Uterus (tissue), 4 donors: ENCODE data around the gene ALDH3B1. TPM values are rescaled to one million over a fixed set of nuclear protein-coding genes. Genes with fewer than 3 reads are reported as not detected.

Experiments used
- DNase-seq, 2 donors: peaks; one replicate each; pipeline ENCODE4 v3.0.0-alpha.2; 2019 to 2020
- H3K27ac ChIP-seq, 2 donors: fragments of 200-600 bp; sonication (generic); 1 replicate in 1 of 2; 2 replicates in 1 of 2; pipeline ENCODE4 v1.5.1; 2016 to 2018
- H3K27me3 ChIP-seq, 2 donors: fragments of 200-600 bp; sonication (generic); one replicate each; pipeline ENCODE4 v1.5.1; 2018 to 2019; ENCODE audit warnings: control low read depth in 1 of 2
- H3K36me3 ChIP-seq, 2 donors: fragments of 200-600 bp; sonication (generic); one replicate each; pipeline ENCODE4 v1.5.1; 2019; ENCODE audit warnings: control low read depth in 1 of 2
- H3K4me1 ChIP-seq, 2 donors: fragments of 200-600 bp; sonication (generic); one replicate each; pipeline ENCODE4 v1.5.1; 2018 to 2019; ENCODE audit warnings: control low read depth in 1 of 2
- H3K4me3 ChIP-seq, 2 donors: fragments of 200-600 bp; sonication (generic); 1 replicate in 1 of 2; 2 replicates in 1 of 2; pipeline ENCODE4 v1.5.1; 2018 to 2019; ENCODE audit warnings: mild to moderate bottlenecking in 1 of 2
- H3K9me3 ChIP-seq, 2 donors: fragments of 200-600 bp; sonication (generic); one replicate each; pipeline ENCODE4 v1.5.1; 2019; ENCODE audit warnings: control low read depth in 1 of 2
- POLR2A ChIP-seq, 2 donors: fragments of 450-650 bp; IDR thresholded peaks; one replicate each; pipeline ENCODE4 v1.6.1; 2016; ENCODE audit warnings: antibody characterized with exemption in 2 of 2, mild to moderate bottlenecking in 1 of 2, moderate library complexity in 1 of 2
- intact Hi-C: fragments of 100-400 bp; cut with DNase I; formaldehyde crosslinking; loops from one replicate; pipeline ENCODE4 v1.15.1; 2023; ENCODE audit warnings: low total_unique reads
- total RNA-seq, 4 donors: library from RNA; depleted of rRNA in 3 of 4; stranded (reverse); fragments of >200 nt in 3 of 4; gene quantifications; one replicate each; pipeline versions ENCODE4 v1.1.0 to v1.2.4, GENCODE V29; 2014 to 2023
- TF ChIP-seq, protein P1 (sequence below), 4 experiments: fragments of 200-600 bp in 2 of 4; fragments of 450-650 bp in 2 of 4; sonication (generic) in 2 of 4; IDR thresholded peaks; one replicate each; pipeline ENCODE4 v1.5.1; 2016 to 2019; ENCODE audit warnings: antibody characterized with exemption in 4 of 4, mild to moderate bottlenecking in 2 of 4, moderate library complexity in 1 of 4
- donor health status: DM: yes; HTN: yes; CAD: no.

ALDH3B1 gene
- total RNA-seq, 4 donors from 2014 or later = 2.3 to 5.7 (median 4.0) TPM

DNA sequence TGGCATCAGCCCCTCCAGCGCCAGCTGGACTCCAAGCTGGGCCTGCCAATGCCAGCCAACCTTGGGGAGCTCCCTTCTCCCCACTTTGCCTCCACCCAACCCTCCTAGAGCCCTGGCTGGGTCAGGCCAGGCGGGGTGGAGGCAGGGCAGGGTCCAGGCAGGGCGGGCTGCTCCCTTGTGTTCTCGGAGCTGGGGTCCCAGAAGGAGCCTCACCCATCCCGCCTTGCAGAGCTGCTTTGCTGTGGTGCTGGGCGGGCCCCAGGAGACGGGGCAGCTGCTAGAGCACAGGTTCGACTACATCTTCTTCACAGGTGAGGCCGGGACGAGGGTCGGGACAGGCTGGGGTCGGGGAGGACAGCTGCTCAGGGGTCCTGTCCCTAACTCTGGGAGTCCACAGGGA lies 9.4 kb downstream of the ALDH3B1 start:
- H3K9me3 ChIP-seq = no peaks in the 10 kb centered on the region
- DNase-seq = no peak
- intact Hi-C loops = no loop called here
- no peak overlapping the region for H3K27ac ChIP-seq
- H3K4me1 ChIP-seq = peaks cover 0 to 2% of the 10 kb centered on the region in 2 donors
- TF ChIP-seq, protein P1, sequence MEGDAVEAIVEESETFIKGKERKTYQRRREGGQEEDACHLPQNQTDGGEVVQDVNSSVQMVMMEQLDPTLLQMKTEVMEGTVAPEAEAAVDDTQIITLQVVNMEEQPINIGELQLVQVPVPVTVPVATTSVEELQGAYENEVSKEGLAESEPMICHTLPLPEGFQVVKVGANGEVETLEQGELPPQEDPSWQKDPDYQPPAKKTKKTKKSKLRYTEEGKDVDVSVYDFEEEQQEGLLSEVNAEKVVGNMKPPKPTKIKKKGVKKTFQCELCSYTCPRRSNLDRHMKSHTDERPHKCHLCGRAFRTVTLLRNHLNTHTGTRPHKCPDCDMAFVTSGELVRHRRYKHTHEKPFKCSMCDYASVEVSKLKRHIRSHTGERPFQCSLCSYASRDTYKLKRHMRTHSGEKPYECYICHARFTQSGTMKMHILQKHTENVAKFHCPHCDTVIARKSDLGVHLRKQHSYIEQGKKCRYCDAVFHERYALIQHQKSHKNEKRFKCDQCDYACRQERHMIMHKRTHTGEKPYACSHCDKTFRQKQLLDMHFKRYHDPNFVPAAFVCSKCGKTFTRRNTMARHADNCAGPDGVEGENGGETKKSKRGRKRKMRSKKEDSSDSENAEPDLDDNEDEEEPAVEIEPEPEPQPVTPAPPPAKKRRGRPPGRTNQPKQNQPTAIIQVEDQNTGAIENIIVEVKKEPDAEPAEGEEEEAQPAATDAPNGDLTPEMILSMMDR (IDR thresholded peaks at IDR 0.05) = no peak
- no peak for TF ChIP-seq POLR2A (IDR thresholded peaks at IDR 0.05)
- no peak overlapping the region for H3K4me3 ChIP-seq
- H3K27me3 ChIP-seq = no peaks in the 10 kb centered on the region
- H3K36me3 ChIP-seq = no peaks in the 10 kb centered on the region

DNA sequence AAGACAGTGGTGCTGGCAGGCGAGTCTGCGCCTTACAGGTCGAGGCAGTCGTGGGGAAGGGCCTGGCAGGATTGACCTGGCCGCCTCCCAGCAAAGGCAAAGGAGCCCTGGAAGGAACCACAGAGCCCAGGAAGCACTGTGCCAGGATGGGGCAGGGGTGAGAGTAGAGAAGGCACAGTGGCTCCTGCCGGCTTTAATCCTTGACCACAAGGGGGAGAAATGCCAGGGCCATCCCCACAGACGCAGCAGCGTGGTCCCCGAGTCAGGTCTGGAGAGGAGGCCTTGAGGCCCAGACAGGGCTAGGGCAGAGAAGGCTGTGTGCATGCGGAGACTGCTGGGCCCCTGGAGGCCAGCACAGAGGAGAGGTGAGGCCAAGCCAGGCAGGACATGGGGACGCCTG lies 10.4 kb downstream of the ALDH3B1 start:
- Histone ChIP-seq H3K27ac (no peak overlapping the region), H3K27me3 (no peaks in the 10 kb centered on the region), H3K4me1 (no peaks in the 10 kb centered on the region), H3K36me3 (no peaks in the 10 kb centered on the region), H3K4me3 (no peak overlapping the region), H3K9me3 (no peaks in the 10 kb centered on the region)
- TF ChIP-seq, protein P1 (IDR thresholded peaks at IDR 0.05) = no peak
- TF ChIP-seq POLR2A (IDR thresholded peaks at IDR 0.05) = no peak
- no peak for DNase-seq
- intact Hi-C loops = no loop called here

DNA sequence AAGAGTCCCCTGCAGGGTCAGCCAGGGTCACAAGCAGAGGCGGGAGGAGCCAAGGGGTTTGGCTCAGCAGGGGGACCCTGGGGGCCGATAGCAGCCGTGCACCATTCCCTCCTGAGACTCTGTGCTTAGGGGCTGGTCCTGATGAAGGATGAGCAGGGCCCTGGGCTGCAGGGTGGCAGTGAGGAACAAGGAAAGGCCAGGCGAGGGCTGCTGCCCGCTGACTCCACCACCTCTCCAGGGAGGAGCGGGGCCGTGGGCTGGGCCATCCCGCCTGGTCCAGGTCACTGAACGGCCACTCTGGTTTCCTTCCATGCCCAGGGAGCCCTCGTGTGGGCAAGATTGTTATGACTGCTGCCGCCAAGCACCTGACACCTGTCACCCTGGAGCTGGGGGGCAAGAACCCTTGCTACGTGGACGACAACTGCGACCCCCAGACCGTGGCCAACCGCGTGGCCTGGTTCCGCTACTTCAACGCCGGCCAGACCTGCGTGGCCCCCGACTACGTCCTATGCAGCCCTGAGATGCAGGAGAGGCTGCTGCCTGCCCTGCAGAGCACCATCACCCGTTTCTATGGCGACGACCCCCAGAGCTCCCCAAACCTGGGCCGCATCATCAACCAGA lies 11.2 kb downstream of the ALDH3B1 start:
- DNase-seq = no peak
- Histone ChIP-seq H3K4me3 (no peak overlapping the region), H3K36me3 (no peaks in the 10 kb centered on the region), H3K9me3 (no peaks in the 10 kb centered on the region), H3K4me1 (no peaks in the 10 kb centered on the region), H3K27me3 (no peaks in the 10 kb centered on the region), H3K27ac (no peak overlapping the region)
- intact Hi-C loops = no loop called here
- no peak for TF ChIP-seq POLR2A (IDR thresholded peaks at IDR 0.05)
- TF ChIP-seq, protein P1 (IDR thresholded peaks at IDR 0.05) = no peak

DNA sequence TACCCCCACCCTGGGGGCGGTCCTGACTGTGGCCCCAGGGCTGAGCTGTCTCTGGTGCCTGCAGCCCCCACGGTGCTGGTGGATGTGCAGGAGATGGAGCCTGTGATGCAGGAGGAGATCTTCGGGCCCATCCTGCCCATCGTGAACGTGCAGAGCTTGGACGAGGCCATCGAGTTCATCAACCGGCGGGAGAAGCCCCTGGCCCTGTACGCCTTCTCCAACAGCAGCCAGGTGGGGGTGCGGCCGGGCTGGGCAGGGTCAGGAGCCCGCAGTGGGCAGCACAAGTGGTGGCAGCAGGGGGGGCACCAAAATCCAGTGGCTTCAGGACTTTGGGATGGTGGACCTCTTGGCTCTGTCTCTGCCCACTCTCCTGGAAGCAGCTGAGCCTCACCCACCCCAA lies 12.4 kb downstream of the ALDH3B1 start:
- no peak overlapping the region for H3K4me3 ChIP-seq
- H3K27ac ChIP-seq = no peak overlapping the region
- no peaks in the 10 kb centered on the region for H3K4me1 ChIP-seq
- intact Hi-C loops = no loop called here
- H3K9me3 ChIP-seq = no peaks in the 10 kb centered on the region
- TF ChIP-seq POLR2A (IDR thresholded peaks at IDR 0.05) = no peak
- TF ChIP-seq, protein P1 (IDR thresholded peaks at IDR 0.05) = no peak
- no peak for DNase-seq
- H3K36me3 ChIP-seq = no peaks in the 10 kb centered on the region
- no peaks in the 10 kb centered on the region for H3K27me3 ChIP-seq

DNA sequence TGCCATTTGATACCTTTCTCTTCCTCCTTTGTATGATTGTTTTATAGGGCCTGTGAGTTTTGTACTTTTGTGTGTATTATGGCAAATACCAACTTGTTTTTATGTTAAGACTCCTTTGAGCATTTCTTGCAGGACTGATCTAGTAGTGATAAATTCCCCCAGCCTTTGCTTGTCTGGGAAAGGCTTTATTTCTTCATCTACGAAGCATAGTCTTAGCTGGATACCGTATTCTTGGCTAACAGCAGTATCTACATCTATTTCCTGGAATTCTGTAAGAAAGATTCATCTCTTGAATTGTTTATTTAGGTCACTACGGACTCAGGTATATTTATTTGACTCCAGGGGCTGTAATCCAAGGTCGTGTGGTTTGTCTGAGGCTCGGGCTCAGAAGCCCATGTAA lies 14.4 kb downstream of the ALDH3B1 start:
- H3K27me3 ChIP-seq = no peaks in the 10 kb centered on the region
- no peak overlapping the region for H3K27ac ChIP-seq
- intact Hi-C loops = no loop called here
- DNase-seq = no peak
- no peak overlapping the region for H3K4me3 ChIP-seq
- H3K36me3 ChIP-seq = no peaks in the 10 kb centered on the region
- H3K4me1 ChIP-seq = no peaks in the 10 kb centered on the region
- no peaks in the 10 kb centered on the region for H3K9me3 ChIP-seq
- TF ChIP-seq POLR2A (IDR thresholded peaks at IDR 0.05) = no peak
- TF ChIP-seq, protein P1 (IDR thresholded peaks at IDR 0.05) = no peak
